HG03457 (cell line): ENCODE measurements around the gene DBN1.

Experiments used
- ATAC-seq: cut with Tn5 transposase; IDR thresholded peaks from one replicate; pipeline ENCODE4 v1.9.1; 2021; ENCODE audit warnings: moderate number of reproducible peaks; ENCODE audit not compliant: unreplicated experiment

DBN1 gene

DNA sequence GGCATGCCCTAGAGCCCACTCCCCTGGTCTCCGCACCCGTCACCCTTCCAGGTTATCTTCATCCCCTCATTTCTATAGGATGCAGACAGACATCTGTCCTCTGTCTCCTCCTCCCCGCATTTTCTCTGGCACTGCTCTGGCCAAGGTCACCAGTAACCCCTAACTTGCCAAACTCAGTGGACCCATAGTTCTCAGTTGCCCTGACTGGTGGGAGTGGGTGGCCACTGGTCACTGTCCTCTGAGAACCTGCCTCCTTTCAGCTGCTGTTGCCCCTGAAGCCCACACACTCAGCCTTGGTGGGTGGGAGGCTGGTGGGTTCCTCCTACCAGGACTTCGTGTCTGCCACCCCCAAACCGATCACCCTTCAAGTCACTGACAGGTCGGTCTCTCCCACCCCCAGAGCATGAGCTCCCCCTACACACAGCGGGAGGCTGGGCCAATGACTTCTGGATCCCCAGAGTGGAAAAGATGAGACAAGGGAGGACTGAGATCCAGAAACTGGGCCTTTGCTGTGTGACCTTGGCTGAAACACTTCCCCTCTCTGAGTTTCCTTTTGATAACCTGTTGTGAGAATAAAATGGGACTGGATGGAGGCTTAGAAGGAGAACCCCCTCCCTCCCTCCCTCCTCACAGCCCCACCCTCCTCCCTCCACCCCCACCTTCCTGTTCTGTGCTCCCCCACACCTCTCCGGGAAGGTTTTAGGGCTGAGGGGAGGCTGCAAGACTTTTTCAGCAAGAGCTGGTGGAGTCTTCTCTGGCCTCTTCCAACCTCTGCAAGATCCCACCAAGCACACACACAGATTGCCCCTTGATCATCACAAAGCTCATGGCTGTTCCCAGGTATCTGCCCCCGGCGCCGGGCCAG is 2.4 kb upstream of the DBN1 start:
- no peak for ATAC-seq

DNA sequence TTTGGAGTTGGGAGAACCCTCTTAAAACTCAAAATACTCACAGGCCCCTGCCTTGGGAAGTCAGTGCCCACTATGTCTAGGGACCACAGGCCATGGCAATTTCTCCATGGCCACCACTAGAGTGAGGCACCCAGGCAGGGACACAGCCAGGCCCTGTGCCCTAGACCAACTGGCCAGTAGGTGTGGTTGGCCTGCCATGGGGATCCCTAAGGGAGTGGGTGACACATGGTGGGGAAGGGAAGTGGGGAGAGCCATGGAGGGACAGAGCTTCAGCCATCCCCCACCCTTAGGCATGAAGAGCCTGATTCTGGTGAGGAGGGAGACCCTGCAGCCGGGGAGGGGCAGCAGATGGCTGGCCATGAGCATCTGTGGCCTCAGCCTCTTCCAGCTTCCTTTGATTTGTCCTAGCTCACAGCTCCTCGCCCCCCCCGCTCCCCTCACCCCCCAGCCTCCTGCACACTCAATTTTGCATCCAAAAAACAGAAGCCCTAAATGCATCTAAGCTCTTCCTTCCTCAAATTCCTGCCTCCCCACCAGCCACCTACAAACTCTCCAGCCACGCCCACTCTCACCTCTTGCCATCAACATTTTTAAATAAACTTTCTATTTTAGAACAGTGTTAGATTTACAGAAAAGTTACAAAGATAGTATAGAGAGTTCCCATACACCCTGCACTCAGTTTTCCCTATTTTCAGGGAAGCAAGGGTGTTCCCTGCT is 1.6 kb upstream of the DBN1 start:
- no peak for ATAC-seq

DNA sequence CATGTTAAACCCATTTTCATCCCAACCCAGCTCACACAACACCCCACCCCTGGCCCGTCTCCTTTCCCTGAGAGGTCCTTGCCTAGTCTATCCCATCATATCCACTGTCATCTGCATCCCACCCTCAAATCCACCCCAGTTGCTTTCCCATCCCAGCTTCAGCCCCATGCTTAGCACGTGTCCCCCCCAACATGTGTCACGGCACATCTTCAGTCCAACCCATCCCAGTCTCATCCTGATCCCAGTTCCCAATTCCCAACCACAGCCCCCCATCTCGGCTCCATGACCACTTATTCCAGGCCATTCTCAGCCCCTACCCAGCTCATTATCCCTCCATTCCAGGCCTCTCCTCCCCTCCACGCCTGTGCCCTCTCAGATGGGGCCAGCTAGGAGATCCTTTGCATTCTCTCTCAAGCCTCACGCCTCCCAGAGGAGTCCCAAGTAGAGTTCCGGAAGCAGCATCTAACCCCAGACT is 605 bp upstream of the DBN1 start:
- ATAC-seq, result no peak

DNA sequence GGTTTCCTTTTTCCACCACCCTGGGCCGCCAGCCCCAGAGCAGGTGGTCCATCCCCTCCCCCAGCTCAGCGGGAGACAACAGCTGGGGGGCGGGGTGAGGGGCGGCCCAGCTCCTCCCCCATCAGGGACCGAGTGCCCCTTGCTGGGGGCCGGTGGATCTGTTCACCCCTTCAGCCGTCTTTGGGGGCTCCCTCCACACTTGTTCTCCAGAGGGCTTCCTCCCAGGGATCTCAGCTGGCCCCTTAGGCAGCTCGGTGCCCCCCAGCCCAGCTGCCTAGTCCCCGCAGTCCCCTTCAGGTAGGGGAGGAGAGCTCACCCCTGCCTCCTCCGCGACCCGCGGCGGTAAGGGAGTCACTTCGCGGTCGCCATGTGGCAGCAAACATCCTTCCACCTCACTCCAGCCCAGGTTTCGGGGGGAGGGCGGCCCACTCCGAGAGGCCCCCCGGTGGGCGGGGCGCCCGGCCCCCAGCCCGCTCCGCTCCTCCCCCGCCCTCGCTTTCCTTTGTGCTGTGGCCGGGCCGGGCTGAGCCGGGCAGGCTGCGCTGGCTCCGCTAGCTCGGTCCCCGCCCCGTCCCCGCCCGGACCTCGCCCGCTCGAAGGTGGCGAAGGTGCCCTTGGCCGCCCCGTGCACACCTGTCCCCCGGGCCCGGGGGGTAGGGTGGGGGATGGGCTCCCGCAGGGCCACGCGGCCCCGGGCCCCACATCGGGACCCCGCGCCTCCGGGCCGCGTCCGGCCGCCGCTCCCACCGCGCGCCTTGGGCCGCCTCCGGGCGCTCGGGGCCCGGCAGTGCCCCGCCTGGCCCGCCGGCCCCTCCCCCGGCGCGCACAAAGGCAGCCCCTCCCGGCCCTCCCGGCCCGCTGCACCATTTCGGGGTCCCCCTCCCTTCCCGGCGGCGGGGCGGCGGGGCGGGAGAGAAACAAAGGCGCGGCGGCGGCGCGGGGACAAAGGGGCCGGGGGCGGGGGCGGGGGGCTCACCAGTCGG is 683 bp downstream of the DBN1 start:
- no peak for ATAC-seq

DNA sequence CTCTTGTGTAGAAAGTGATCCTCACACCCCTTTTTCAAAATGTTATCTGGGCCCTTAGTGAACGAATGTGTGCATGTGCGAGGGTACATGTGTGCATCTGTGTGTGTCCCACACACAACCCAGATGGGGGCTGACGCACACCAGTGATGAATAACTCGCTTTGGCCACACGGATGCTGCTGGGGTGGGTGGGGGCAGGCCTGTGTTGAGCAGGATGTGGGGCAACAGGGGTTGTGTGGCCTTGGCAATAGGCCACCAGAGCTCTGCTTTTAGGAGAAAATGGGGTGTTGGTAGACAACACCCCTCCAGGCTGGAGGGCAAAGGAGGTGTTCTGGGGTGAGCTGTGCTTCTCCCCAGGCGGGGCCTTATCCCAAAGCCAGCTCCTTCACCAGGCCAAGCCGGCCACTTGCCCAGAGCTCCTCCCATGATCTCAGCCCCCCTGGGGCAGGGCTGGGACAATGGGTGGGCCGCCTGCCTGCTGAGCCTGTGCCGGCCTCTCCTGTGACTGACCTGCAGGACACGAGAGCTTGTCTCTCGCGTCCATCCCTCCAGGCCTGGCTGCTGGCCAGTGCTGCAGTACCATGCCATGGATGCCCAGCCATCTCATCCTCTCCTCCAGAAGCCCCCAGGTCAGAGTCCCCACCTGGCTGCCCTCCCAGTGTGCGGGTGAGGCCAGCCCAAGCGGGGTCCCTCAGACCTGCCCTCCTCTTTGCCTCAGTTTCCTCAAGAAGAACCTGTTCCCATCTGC is 1.7 kb downstream of the DBN1 start:
- ATAC-seq, result no peak

DNA sequence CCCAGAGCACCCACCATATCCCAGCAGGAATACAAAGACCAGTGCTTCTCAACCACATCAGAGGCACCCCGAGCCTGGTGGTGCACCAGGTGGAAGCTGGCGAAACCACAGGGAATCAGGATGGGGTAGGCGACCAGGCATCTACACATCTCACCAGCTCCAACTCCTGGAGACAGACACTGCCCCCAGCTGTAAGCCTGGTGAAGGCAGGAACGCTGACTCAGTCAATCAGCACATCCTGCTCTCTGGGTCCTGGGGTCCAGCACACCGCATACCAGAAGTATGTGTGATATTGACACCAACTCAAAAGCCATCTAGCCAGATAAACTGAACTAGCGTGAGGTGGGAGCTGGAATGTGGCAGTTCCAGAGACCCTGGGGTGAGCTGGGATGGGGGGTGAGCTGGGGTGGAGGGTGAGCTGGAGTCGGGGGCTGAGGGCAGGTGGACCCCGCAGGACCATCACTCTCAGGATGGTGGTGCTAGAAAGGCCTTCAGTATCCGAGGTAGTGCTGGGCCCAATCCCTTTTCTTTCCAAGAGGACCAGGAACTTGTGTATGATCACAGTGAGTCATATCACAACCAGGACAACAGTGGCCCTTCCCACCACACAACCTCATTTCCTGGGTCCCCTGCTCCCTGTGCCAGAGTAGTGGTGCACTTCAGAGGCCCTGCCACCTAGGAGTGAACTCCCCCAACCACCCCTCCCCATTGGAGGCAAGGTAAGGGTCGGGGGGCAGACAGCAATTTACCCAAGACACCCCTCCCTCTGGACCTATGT is 2.5 kb downstream of the DBN1 start:
- ATAC-seq, result no peak

DNA sequence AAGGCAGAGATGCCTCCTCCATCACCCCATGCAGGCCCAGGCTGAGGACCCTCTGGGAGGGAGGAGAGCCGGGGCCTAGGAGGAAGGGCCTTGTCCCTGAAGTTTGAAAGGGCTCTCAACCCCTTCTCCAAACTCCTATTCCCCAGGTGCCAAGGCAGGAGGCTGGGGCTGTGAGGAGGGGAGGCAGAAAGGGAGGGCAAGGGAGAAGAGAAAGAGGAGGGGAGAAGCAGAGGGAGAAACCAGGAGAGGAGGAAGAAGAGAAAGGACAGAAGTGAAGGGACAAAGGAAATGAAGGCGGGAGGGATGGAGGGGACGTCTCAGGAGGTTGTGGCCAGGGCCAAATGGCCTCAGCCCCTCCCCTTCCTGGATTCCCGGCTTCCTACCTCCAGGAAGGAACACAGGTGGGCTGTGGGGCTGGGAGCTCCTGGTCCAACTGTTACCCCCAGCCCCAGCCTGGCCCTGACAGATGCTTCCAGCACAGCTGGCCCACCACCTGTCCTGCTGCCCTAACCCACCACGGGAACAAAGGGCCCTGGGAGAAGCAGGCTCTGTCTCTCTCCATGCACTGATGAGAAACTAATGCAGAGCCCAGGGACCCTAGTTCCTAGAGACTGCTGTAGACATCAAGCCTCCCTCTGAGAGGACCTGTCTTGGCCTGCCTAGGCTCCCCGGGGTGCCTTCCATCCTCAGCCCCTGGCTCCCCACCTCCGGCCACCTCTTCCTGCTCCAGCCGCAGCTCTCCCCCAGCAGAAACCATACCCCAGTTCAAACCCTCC is 3.5 kb downstream of the DBN1 start:
- ATAC-seq, result no peak

DNA sequence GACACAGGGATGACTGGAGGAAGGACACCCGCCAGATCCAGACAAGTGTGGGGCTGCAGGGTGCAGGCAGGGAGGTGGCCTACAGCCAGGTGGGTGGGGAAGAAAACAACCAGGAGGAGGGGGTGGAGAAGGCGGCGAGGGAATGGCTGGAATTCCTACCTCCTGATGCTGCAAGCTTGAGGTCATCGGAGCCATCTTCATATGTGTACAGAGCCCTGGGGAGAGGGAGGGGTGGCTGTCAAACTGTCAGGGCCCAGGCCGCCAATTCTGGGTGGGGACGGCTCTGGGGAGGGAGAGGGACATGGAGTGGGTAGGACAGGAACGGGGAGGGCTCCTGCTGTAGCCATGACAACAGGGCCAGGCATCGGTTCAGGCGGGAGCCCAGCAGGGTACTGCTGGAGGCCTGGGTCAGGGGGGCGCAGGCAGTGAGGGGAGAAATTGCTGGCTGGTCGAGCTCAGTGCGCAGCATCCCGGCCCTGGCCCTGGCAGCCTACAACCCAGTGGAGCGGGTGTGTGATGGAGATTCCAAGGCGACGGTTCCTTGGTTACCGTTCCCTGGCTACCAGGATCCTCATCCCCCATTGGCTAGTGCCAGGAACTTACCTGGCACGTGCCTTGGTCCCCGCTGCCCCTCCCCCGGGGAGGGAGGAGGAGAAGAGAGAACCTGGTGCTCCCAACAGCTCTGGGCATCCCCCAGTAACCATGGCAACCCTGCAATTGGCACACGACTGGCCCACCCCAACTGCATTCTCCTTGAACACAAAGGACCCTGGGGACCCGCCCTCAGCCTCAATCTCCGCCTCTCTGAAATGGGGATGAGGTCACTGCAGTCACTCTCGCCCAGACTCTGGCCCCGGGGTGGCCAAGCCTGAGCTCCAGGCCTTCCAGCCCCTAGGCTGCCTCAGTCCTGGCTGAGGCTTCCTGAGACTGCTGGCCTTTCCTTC is 4.5 kb downstream of the DBN1 start:
- no peak for ATAC-seq

DNA sequence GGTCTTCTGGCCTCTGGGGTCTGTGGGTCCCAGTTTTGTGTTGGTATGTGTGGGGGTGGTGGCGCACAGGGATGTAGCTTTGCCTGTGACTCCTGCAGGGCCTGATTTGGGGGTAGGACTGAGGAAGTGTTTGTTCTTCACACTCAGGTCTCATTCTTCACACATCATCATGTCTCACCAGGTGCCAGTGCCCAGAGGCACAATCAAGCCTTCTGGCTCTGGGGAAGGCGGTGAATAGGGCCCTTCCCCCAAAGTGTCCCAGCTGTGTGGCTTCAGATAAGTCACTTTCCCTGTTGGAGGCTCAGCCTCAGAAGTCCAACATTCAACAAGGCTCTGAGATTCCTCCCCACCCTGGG is 5.1 kb downstream of the DBN1 start:
- no peak for ATAC-seq

DNA sequence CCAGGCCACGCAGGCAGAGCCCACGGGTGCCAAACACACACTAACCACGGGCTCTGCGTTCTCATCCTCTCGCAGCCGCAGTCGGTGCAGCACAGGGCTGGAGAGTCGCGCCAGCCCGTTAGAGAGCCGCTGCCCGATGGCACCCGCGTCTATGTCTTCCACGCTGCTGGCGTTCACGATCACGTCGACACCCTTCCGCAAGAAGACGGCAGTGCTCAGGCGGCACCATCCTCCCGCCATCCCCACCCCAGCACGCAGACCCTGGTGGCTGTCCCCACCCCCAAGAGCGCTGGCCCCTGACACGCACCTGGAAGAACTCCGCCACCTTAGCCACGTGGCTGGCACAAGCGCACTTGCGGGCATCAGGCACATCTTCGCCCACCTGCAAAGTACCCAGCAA is 6.0 kb downstream of the DBN1 start:
- ATAC-seq, result no peak

DNA sequence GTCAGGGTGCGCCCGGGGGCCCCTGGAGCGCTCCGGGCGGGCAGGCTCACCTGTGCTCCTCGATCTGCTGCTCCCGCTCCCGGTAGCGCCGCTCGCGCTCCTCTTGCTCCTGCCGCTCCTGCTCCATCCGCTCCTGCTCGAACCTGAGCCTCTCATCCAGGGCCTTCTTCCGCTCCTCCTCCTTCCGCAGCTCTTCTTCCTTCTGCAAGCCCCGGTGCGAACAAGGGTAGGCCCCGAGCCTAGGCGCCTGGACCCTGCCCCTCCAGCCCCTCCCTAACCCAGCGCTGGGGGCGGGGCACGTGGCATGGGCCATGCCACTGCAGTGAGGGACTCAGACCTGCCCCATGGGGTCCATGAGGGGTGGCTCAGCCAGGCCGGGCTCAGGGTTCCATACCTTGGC is 6.6 kb downstream of the DBN1 start:
- no peak for ATAC-seq

DNA sequence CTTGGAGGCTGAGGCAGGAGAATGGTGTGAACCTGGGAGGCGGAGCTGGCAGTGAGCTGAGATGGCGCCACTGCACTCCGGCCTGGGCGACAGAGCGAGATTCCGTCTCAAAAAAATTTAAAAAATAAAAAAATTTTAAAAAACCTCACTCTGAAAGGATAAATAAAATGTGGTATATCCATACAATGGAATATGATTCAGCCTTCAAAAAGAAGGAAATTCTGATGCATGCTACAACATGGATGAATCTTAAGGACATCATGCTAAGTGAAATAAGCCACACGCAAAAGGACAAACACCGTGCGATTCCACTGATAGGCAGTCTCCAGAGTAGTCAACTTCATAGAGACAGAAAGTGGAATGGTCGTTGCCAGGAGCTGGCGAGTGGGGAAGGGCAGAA is 8.4 kb downstream of the DBN1 start:
- ATAC-seq, result no peak

DNA sequence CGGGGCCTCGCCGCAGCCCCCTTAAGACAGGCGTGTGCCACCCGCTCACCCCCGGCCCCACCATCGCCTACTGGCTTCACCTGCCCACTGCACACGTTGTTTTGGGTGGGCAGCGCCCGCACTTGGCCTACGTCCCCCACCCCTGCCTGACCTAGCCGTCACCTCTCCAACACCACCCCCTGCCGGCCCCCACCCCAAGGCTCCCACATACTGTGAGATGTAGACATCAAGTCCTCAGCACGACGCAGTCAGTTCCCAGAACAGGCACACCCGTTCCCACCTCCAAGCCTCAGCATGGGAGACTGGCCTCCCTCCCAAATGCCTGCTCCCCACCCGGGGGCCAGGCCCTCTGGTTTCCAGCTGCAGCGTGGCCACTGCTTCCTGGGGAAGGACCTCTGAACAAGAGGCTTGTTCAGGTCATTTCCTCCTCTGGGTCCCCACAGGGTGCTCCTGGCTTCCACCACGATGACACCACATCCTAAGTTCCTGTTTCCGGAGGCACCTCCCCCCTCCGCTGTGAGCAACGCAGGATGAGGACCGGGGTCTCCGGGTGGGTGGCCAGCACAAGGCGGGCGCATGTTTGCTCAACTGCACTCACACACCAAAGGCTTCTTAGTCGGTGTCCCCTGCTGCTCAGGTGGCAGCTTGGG is 11.3 kb downstream of the DBN1 start:
- no peak for ATAC-seq

DNA sequence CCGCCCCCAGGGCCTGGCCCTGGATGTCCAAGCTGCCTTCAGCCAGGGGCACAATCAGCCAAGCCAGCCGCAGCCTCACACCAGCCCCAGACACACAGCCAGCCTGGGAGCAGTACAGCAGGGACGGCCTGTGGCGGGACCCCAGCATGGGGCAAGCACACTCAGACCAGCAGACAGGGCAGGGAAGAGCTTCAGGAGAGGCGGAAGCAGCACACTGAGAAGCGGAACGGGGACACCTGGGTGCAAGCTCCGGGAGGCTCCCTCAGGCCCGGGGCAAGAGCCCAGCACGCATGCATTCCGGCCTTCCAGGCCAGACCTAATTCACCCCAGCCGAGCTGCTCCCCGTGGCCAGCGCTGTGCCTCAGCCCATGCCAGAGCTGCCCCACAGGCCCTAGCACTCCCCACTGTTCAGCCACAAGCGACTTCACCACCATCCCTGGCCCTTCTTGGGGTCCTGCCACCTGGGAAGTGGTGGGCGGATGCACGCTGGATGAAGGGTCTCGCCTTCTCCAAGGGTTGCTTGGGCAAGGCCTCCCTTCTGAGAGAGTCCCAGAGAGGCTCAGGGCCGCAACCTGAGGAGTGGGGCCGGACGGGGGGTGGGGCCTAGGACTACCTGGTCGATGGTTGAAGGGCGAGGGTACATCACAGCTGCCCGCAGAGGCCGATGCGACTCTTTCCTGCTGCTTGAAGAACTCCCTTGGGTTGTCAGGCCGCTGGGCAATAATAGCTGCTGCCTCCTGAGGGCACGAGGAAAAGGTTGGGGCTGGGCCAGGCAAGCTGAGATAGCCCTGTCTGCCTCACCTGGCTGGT is 13.4 kb downstream of the DBN1 start:
- ATAC-seq, result no peak

DNA sequence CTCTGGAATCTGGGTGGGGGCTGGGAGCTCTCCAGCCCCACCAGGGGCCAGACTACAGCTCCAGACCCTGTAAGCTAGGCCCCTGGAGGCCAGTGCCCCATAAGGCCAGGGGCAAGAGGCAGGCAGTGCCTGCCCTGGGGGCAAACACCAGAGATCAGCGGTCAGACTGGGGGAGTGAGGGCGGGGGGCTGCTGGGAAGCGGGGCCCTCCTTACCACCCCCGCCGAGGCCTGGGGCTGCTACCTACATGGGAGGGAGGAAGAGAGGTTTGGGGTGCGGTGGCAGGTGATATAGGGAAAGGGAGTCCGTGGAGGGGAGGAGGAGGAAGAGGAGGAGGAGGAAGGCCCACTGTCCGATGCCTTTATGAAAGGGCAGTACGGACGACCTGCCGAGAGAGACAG is 14.1 kb downstream of the DBN1 start:
- no peak for ATAC-seq

DNA sequence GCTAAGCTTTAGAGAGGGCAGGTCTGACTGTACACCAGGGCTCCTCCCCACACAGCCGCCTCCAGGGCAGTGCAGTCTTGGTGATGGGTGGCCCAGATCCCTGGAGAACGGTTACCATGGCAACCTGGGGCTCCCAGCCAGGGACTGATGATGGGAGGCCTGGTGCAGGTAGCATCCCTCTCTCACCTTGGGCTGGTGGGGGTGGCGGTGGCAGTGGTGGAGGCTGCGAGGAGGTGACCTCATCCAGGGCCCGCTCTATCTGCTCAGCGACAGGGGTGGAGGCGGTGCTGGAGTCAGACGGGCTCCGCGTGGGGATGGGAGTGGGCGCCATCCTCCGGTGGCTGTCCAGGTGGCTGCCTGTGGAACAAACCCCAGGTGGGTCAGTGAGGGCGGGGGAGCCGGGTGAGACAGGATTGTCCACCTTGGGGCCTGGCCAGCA is 14.5 kb downstream of the DBN1 start:
- ATAC-seq, result no peak
